ENCODE results near the gene PRPSAP1. TPM values are rescaled to one million over a fixed set of nuclear protein-coding genes. Genes with fewer than 3 reads are reported as not detected.

PRPSAP1 gene
- total RNA-seq, 1 donor from 2014 or later = 89.6 TPM

DNA sequence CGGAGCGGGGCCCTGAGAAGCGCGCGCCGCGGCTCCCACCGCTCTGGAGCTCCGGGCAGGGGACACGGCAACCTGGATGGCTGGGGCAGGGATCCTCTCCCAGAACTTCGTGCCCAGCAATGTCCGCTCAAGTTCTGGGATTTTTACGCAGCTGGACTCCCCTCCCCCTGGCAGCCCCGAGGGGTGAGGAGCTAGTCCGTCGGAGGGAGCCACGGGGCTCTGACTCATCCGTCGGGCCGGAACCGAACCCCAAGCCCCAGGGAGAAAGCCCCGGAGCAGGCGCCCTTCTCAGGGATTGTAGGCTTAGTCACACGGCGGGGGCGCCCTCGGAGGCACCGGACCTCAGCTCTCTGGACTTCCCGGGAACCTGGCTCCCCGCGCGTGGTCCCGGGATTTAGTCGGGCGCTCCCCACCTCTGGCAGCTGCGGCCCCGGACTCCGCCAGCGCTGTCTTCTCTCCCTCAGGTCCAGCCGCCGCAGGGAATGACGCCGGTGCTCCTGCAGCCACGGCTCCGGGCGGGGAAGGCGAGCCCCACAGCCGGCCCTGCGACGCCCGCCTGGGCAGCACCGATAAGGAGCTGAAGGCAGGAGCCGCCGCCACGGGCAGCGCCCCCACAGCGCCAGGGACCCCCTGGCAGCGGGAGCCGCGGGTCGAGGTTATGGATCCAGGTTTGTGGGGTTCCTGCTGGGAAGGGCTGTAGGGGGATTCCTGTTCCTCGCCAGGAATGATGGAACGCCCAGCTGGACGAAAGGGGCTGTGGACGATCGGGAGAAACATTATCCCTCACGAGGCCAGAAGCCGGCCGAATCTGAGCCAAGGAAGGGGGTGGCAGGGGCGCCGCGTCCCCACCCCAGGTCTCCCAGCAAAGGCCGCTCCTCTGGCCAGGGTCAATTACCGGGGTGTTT lies 31.5 kb upstream of the PRPSAP1 start:
- Mint-ChIP-seq H3K4me1 (ENCODE audit: low read depth) (peaks cover 10% of the 10 kb centered on the region), H3K27ac (no peak overlapping the region), H3K27me3 (peaks cover 16% of the 10 kb centered on the region), H3K9me3 (ENCODE audit: low read depth) (no peaks in the 10 kb centered on the region), H3K36me3 (ENCODE audit: insufficient read depth) (no peaks in the 10 kb centered on the region), H3K4me3 (ENCODE audit: low read depth) (peak overlapping the region; percentile 58)
- no peak for DNase-seq (ENCODE audit: low spot score, unreplicated experiment)
- TF ChIP-seq, protein P1, sequence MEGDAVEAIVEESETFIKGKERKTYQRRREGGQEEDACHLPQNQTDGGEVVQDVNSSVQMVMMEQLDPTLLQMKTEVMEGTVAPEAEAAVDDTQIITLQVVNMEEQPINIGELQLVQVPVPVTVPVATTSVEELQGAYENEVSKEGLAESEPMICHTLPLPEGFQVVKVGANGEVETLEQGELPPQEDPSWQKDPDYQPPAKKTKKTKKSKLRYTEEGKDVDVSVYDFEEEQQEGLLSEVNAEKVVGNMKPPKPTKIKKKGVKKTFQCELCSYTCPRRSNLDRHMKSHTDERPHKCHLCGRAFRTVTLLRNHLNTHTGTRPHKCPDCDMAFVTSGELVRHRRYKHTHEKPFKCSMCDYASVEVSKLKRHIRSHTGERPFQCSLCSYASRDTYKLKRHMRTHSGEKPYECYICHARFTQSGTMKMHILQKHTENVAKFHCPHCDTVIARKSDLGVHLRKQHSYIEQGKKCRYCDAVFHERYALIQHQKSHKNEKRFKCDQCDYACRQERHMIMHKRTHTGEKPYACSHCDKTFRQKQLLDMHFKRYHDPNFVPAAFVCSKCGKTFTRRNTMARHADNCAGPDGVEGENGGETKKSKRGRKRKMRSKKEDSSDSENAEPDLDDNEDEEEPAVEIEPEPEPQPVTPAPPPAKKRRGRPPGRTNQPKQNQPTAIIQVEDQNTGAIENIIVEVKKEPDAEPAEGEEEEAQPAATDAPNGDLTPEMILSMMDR (IDR thresholded peaks at IDR 0.05; ENCODE audit: unreplicated experiment) = no peak

DNA sequence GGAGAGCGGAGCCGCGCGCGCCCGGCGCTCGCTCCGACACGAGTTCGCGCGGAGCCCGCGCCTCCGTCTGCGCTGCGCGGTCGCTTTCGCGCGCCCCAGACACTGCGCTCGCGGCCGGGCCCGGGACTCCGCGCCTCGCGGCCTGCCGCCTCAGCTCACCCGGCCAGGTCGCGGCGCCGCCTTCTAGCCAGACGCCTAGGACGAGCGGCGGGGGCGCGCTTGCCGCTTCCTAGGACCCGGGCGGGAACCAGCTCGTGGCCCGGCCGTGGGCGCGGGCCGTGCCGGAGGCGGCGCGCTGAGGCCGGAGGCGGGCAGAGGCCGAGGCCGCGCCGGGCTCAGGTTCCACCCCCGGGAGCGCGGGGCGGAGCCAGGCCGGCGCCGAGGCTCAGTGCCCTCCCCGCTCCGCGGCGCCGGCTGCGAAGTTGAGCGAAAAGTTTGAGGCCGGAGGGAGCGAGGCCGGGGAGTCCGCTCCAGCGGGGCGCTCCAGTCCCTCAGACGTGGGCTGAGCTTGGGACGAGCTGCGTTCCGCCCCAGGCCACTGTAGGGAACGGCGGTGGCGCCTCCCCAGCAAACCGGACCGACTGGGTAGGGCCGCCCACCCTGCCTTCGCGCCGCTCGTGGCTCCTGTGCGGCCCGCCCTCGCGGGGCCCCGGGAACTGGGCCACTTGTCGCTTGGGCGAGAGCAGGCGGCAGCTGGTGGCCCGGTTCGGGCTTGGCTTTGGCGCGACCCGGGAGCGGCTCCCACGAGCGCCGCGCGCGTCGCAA lies 30.7 kb upstream of the PRPSAP1 start, which contains the start of gene SPHK1:
Gene SPHK1 (plus strand): TSS at position 388 of the 765 bp plus-strand sequence. CDS start 1,036 bp downstream, outside the sequence.
- Mint-ChIP-seq H3K4me1 (ENCODE audit: low read depth) (peaks cover 12% of the 10 kb centered on the region), H3K36me3 (ENCODE audit: insufficient read depth) (no peaks in the 10 kb centered on the region), H3K9me3 (ENCODE audit: low read depth) (no peaks in the 10 kb centered on the region), H3K27ac (peak within 1 kb of the TSS; percentile 90), H3K27me3 (peaks cover 20% of the 10 kb centered on the region), H3K4me3 (ENCODE audit: low read depth) (peak within 1 kb of the TSS; percentile 88)
- DNase-seq (ENCODE audit: low spot score, unreplicated experiment) = peak; percentile 44
- TF ChIP-seq, protein P1 (IDR thresholded peaks at IDR 0.05; ENCODE audit: unreplicated experiment) = no peak

DNA sequence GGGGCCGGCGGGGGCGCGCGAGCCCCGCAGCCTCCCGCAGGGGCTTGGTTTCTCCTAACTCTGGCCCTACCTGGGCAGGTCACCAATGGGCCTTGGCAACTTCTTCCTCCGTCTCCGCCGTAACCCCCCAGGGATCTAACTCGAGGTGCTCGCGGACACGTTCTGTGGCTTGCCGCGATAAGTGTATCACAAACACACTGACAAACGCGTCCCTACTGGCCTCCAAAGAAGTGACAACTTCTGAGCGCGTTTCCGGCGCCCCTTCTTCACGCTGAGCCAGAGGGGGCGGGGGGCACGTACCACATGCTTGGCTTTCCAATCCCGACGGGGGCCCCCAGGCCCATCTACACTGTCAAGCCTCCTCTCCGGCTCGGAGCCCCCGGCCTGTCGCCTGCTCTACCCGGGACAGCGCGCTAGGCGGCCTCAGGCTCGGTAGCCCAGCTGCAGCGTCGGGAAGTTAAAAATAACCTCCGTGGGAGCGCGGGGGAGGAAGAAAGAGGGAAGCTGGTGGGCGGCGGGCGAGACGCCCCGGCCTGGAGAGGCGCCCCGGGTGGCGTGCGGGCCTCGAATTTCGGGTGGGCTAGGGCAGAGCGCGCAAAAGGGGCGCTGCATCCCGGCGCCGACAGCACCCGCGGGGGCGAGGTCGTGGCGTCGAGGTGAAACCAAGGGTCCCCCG lies 30.0 kb upstream of the PRPSAP1 start:
- H3K27ac Mint-ChIP-seq = peak overlapping the region; percentile 90
- TF ChIP-seq, protein P1 (IDR thresholded peaks at IDR 0.05; ENCODE audit: unreplicated experiment) = peak; percentile 34
- peak; percentile 43 for DNase-seq (ENCODE audit: low spot score, unreplicated experiment)
- H3K4me3 Mint-ChIP-seq (ENCODE audit: low read depth) = peak overlapping the region; percentile 88
- H3K27me3 Mint-ChIP-seq = peaks cover 21% of the 10 kb centered on the region
- no peaks in the 10 kb centered on the region for H3K9me3 Mint-ChIP-seq (ENCODE audit: low read depth)
- no peaks in the 10 kb centered on the region for H3K36me3 Mint-ChIP-seq (ENCODE audit: insufficient read depth)
- peaks cover 12% of the 10 kb centered on the region for H3K4me1 Mint-ChIP-seq (ENCODE audit: low read depth)

DNA sequence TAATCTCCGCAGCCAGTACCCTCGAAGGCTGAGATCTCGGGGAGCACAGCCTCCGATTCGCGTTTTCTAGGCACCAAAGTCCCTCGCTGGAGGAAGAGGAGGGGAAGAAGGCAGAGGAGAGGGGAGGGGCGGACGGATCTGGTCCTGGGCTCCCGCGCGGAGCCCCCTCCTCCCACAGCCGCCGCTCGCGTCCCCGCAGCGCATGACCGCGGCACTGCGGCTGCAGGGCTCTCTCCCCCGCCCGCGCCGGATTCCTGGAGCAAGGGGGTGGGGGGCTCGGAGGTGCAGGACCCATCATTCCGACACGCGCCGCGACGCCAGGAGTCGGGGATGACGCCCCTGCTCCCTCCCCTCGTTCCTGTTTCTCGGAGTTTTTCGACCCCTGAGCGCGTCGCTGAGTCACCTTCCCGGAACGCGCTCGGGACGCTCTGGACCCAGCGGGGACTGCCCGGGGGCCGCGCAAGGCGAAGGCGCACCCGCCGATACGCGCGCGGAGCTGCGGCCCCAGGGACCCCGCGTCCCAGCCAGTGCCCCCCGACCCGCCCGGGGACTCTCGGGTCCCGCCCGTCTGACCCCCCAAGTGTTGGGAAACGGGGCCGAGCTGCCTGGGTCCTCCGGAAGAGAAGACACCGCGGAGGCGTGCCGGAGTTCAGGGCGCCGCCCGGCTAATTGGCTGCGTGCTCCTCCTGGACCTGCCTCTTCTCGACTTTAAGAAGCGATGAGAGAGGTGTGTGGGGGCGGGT lies 29.3 kb upstream of the PRPSAP1 start:
- Mint-ChIP-seq H3K27ac (peak overlapping the region; percentile 95), H3K9me3 (ENCODE audit: low read depth) (no peaks in the 10 kb centered on the region), H3K27me3 (peaks cover 21% of the 10 kb centered on the region), H3K4me1 (ENCODE audit: low read depth) (peaks cover 12% of the 10 kb centered on the region), H3K4me3 (ENCODE audit: low read depth) (peak overlapping the region; percentile 88), H3K36me3 (ENCODE audit: insufficient read depth) (no peaks in the 10 kb centered on the region)
- DNase-seq (ENCODE audit: low spot score, unreplicated experiment) = peak; percentile 41
- TF ChIP-seq, protein P1 (IDR thresholded peaks at IDR 0.05; ENCODE audit: unreplicated experiment) = no peak
